Measurements from ENCODE around the gene OR5M11.
"Not testable (repeated sequence)": the region's sequence is repeated elsewhere in the genome, so short reads cannot be mapped to it uniquely, and the experiment has no call there.

OR5M11 gene

GRCh38 chr11:56543157-56543556 lies at the start of gene OR5M11:
Gene OR5M11, minus strand, starts transcription at chr11:56543257. Its CDS starts 0 bp downstream, at chr11:56543257.
- no peak for DNase-seq

GRCh38 chr11:56592088-56592717 lies 49.1 kb upstream of the OR5M11 start:
- DNase-seq, result not testable (repeated sequence)

- DNase-seq, result no peak
Observed at GRCh38 chr11:56577621-56578020, 34.6 kb upstream of the OR5M11 start, which contains the start of gene OR5M10. Gene OR5M10, minus strand, starts transcription at chr11:56577721. Its CDS starts 0 bp downstream, at chr11:56577721.

GRCh38 chr11:56558574-56558973 lies 15.5 kb upstream of the OR5M11 start:
- DNase-seq, result no peak

- DNase-seq, result not testable (repeated sequence)
Observed at GRCh38 chr11:56554691-56555090, 11.6 kb upstream of the OR5M11 start.

GRCh38 chr11:56545531-56545930 lies 2.5 kb upstream of the OR5M11 start:
- DNase-seq, result no peak

GRCh38 chr11:56543739-56544138 lies 682 bp upstream of the OR5M11 start:
- DNase-seq, result no peak

GRCh38 chr11:56533054-56533740 lies 9.9 kb downstream of the OR5M11 start:
- DNase-seq, result no peak

GRCh38 chr11:56531856-56532255 lies 11.2 kb downstream of the OR5M11 start:
- DNase-seq, result no peak

- no peak for DNase-seq
Observed at GRCh38 chr11:56522008-56522407, 21.0 kb downstream of the OR5M11 start.

- DNase-seq, result no peak
Observed at GRCh38 chr11:56513280-56513679, 29.8 kb downstream of the OR5M11 start.

- DNase-seq, result no peak
Observed at GRCh38 chr11:56509439-56509838, 33.6 kb downstream of the OR5M11 start.

GRCh38 chr11:56497010-56497409 lies 46.0 kb downstream of the OR5M11 start:
- no peak for DNase-seq

- DNase-seq, result no peak
Observed at GRCh38 chr11:56495117-56495516, 47.9 kb downstream of the OR5M11 start.
